Activated naive CD8-positive, alpha-beta T cell (primary cell): Measurements from ENCODE around the gene IP6K2.
A peak's percentile ranks its signal among the peaks of the same experiment; 100 is the strongest.

Experiments used
- H3K27ac Mint-ChIP-seq: one replicate; pipeline ENCODE4 v1.8.0; 2021; ENCODE audit warnings: mixed read lengths
- H3K27me3 Mint-ChIP-seq: one replicate; pipeline ENCODE4 v1.8.0; 2021; ENCODE audit warnings: mixed read lengths
- H3K36me3 Mint-ChIP-seq: one replicate; pipeline ENCODE4 v1.8.0; 2021; ENCODE audit warnings: mixed read lengths
- H3K4me1 Mint-ChIP-seq: one replicate; pipeline ENCODE4 v1.8.0; 2021; ENCODE audit warnings: low read depth, mixed read lengths
- H3K4me3 Mint-ChIP-seq: one replicate; pipeline ENCODE4 v1.8.0; 2021; ENCODE audit warnings: mild to moderate bottlenecking, mixed read lengths
- H3K9me3 Mint-ChIP-seq: one replicate; pipeline ENCODE4 v1.8.0; 2021; ENCODE audit warnings: low read depth, mixed read lengths

IP6K2 gene

GRCh38 chr3:48655606-48656005 lies 61.4 kb downstream of the IP6K2 start:
- Mint-ChIP-seq H3K36me3 (no peaks in the 10 kb centered on the region), H3K4me1 (peaks cover 10% of the 10 kb centered on the region), H3K4me3 (peak overlapping the region; percentile 77), H3K27ac (peak overlapping the region; percentile 81), H3K9me3 (no peaks in the 10 kb centered on the region), H3K27me3 (no peaks in the 10 kb centered on the region)

- Mint-ChIP-seq H3K27me3 (no peaks in the 10 kb centered on the region), H3K9me3 (no peaks in the 10 kb centered on the region), H3K4me3 (peak overlapping the region; percentile 77), H3K27ac (peak overlapping the region; percentile 81), H3K4me1 (peaks cover 10% of the 10 kb centered on the region), H3K36me3 (no peaks in the 10 kb centered on the region)
Observed at GRCh38 chr3:48655063-48655462, 62.0 kb downstream of the IP6K2 start.

- Mint-ChIP-seq H3K27ac (no peak overlapping the region), H3K4me3 (no peak overlapping the region), H3K9me3 (no peaks in the 10 kb centered on the region), H3K27me3 (no peaks in the 10 kb centered on the region), H3K36me3 (no peaks in the 10 kb centered on the region), H3K4me1 (peaks cover 10% of the 10 kb centered on the region)
Observed at GRCh38 chr3:48652923-48653715, 63.9 kb downstream of the IP6K2 start.

GRCh38 chr3:48651771-48652170 lies 65.2 kb downstream of the IP6K2 start:
- Mint-ChIP-seq H3K36me3 (no peaks in the 10 kb centered on the region), H3K27ac (no peak overlapping the region), H3K27me3 (no peaks in the 10 kb centered on the region), H3K9me3 (no peaks in the 10 kb centered on the region), H3K4me3 (no peak overlapping the region), H3K4me1 (peaks cover 7% of the 10 kb centered on the region)

- H3K27ac Mint-ChIP-seq, result no peak overlapping the region
- no peaks in the 10 kb centered on the region for H3K27me3 Mint-ChIP-seq
- H3K4me1 Mint-ChIP-seq, result peaks cover 5% of the 10 kb centered on the region
- no peaks in the 10 kb centered on the region for H3K36me3 Mint-ChIP-seq
- no peaks in the 10 kb centered on the region for H3K9me3 Mint-ChIP-seq
- no peak overlapping the region for H3K4me3 Mint-ChIP-seq
Observed at GRCh38 chr3:48650723-48651122, 66.3 kb downstream of the IP6K2 start.

GRCh38 chr3:48648188-48648850 lies 68.7 kb downstream of the IP6K2 start:
- Mint-ChIP-seq H3K27ac (no peak overlapping the region), H3K4me1 (no peaks in the 10 kb centered on the region), H3K9me3 (no peaks in the 10 kb centered on the region), H3K36me3 (no peaks in the 10 kb centered on the region), H3K27me3 (no peaks in the 10 kb centered on the region), H3K4me3 (no peak overlapping the region)

- Mint-ChIP-seq H3K9me3 (no peaks in the 10 kb centered on the region), H3K36me3 (no peaks in the 10 kb centered on the region), H3K4me3 (no peak overlapping the region), H3K27ac (no peak overlapping the region), H3K27me3 (no peaks in the 10 kb centered on the region), H3K4me1 (no peaks in the 10 kb centered on the region)
Observed at GRCh38 chr3:48647714-48648113, 69.3 kb downstream of the IP6K2 start.

- H3K4me3 Mint-ChIP-seq, result no peak overlapping the region
- no peak overlapping the region for H3K27ac Mint-ChIP-seq
- no peaks in the 10 kb centered on the region for H3K4me1 Mint-ChIP-seq
- no peaks in the 10 kb centered on the region for H3K9me3 Mint-ChIP-seq
- H3K36me3 Mint-ChIP-seq, result no peaks in the 10 kb centered on the region
- H3K27me3 Mint-ChIP-seq, result no peaks in the 10 kb centered on the region
Observed at GRCh38 chr3:48644898-48645760, 71.9 kb downstream of the IP6K2 start.

GRCh38 chr3:48642605-48643004 lies 74.4 kb downstream of the IP6K2 start:
- Mint-ChIP-seq H3K4me1 (no peaks in the 10 kb centered on the region), H3K4me3 (no peak overlapping the region), H3K27me3 (no peaks in the 10 kb centered on the region), H3K36me3 (no peaks in the 10 kb centered on the region), H3K9me3 (no peaks in the 10 kb centered on the region), H3K27ac (no peak overlapping the region)

GRCh38 chr3:48641396-48641795 lies 75.6 kb downstream of the IP6K2 start:
- Mint-ChIP-seq H3K36me3 (no peaks in the 10 kb centered on the region), H3K27ac (no peak overlapping the region)

GRCh38 chr3:48639944-48640606 lies 76.9 kb downstream of the IP6K2 start:
- Mint-ChIP-seq H3K27ac (no peak overlapping the region), H3K4me3 (no peak overlapping the region), H3K4me1 (peaks cover 7% of the 10 kb centered on the region), H3K27me3 (no peaks in the 10 kb centered on the region), H3K9me3 (no peaks in the 10 kb centered on the region), H3K36me3 (no peaks in the 10 kb centered on the region)

More at GRCh38 chr3:48641396-48641795, 75.6 kb downstream of the IP6K2 start:
- no peaks in the 10 kb centered on the region for H3K4me1 Mint-ChIP-seq
- no peaks in the 10 kb centered on the region for H3K27me3 Mint-ChIP-seq
- no peak overlapping the region for H3K4me3 Mint-ChIP-seq
- H3K9me3 Mint-ChIP-seq, result no peaks in the 10 kb centered on the region
